ENCODE data around the gene FAM240A.

DNA sequence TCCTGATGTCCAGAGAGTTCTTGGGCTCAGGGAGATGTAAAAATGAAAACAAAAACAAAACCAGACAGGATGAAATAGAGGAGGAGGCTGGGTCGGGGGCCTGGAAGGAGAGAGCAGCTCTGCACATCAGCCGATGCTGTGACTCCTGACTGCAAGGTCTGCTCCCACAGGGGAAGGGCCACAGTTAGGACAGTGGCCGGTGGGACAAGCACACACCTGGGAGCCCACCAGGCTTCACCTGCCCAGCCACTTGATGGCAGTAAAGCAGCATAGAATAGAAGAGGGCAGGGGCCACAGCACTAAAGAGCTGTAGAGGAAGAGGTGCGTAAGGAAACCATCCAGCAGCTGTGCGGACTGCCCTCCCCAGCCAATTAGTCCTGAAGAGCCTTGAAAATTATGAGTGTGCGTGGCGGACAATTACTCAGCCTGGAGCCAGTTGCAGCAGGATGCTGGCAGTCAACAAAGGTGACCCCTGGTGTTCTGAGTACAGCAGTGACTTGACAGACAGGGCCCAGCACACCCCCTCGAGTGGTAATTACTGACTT, 51.3 kb downstream of the FAM240A start:
- TF ChIP-seq, protein P1, sequence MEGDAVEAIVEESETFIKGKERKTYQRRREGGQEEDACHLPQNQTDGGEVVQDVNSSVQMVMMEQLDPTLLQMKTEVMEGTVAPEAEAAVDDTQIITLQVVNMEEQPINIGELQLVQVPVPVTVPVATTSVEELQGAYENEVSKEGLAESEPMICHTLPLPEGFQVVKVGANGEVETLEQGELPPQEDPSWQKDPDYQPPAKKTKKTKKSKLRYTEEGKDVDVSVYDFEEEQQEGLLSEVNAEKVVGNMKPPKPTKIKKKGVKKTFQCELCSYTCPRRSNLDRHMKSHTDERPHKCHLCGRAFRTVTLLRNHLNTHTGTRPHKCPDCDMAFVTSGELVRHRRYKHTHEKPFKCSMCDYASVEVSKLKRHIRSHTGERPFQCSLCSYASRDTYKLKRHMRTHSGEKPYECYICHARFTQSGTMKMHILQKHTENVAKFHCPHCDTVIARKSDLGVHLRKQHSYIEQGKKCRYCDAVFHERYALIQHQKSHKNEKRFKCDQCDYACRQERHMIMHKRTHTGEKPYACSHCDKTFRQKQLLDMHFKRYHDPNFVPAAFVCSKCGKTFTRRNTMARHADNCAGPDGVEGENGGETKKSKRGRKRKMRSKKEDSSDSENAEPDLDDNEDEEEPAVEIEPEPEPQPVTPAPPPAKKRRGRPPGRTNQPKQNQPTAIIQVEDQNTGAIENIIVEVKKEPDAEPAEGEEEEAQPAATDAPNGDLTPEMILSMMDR (IDR thresholded peaks at IDR 0.05): peak; percentile 49
- TF ChIP-seq ZFX (IDR thresholded peaks at IDR 0.05; ENCODE audit: borderline replicate concordance): no peak
